Liver (tissue), 9 donors: ENCODE data around the gene VEGFD. TPM values are rescaled to one million over a fixed set of nuclear protein-coding genes. Genes with fewer than 3 reads are reported as not detected.

Source experiments
- DNase-seq: peaks from one replicate; pipeline ENCODE4 v3.0.0-alpha.2; 2017; ENCODE audit warnings: low spot score
- H3K27ac ChIP-seq, 2 donors: one replicate each; pipeline ENCODE4 v1.7.0; 2013; ENCODE audit warnings: inconsistent platforms in 2 of 2, low read length in 2 of 2, control low read depth in 1 of 2, low read depth in 1 of 2, mild to moderate bottlenecking in 1 of 2
- H3K27me3 ChIP-seq, 4 donors: one replicate each; pipeline versions ENCODE4 v1.6.1 to v1.7.0; 2013; ENCODE audit warnings: low read length in 3 of 4, inconsistent platforms in 1 of 4, mild to moderate bottlenecking in 1 of 4, moderate library complexity in 1 of 4; ENCODE audit not compliant: control insufficient read depth in 4 of 4, insufficient read depth in 4 of 4
- H3K36me3 ChIP-seq, 4 donors: one replicate each; pipeline versions ENCODE4 v1.6.1 to v1.7.0; 2013; ENCODE audit warnings: low read length in 3 of 4, mild to moderate bottlenecking in 3 of 4, low read depth in 1 of 4, moderate library complexity in 1 of 4; ENCODE audit not compliant: control insufficient read depth in 4 of 4, insufficient read depth in 3 of 4
- H3K4me1 ChIP-seq, 4 donors: one replicate each; pipeline versions ENCODE4 v1.6.1 to v1.7.0; 2013; ENCODE audit warnings: low read length in 3 of 4, mild to moderate bottlenecking in 3 of 4, moderate library complexity in 1 of 4; ENCODE audit not compliant: control insufficient read depth in 4 of 4, insufficient read depth in 4 of 4
- H3K4me3 ChIP-seq, 3 donors: one replicate each; pipeline versions ENCODE4 v1.6.1 to v1.7.0; 2013; ENCODE audit warnings: low read length in 3 of 3, control low read depth in 1 of 3, low read depth in 1 of 3, mild to moderate bottlenecking in 1 of 3
- H3K9ac ChIP-seq, 2 donors: one replicate each; pipeline ENCODE4 v1.7.0; 2013; ENCODE audit warnings: low read length in 2 of 2, mild to moderate bottlenecking in 2 of 2, moderate library complexity in 2 of 2, control low read depth in 1 of 2, low read depth in 1 of 2
- H3K9me3 ChIP-seq, 4 donors: one replicate each; pipeline versions ENCODE4 v1.6.1 to v1.7.0; 2013; ENCODE audit warnings: low read length in 3 of 4; ENCODE audit not compliant: control insufficient read depth in 4 of 4
- EGR1 ChIP-seq, 2 donors: IDR thresholded peaks; 2 replicates each; pipeline ENCODE4 v1.6.1; 2016 to 2018; ENCODE audit warnings: antibody characterized with exemption in 2 of 2, low read depth in 2 of 2
- FOXA1 ChIP-seq: IDR thresholded peaks from 2 replicates; pipeline ENCODE4 v1.6.1; 2016; ENCODE audit warnings: antibody characterized with exemption
- FOXA2 ChIP-seq: IDR thresholded peaks from 2 replicates; pipeline ENCODE4 v1.6.1; 2016; ENCODE audit warnings: antibody characterized with exemption
- GABPA ChIP-seq, 2 donors: IDR thresholded peaks in 1 of 2; conservative IDR thresholded peaks in 1 of 2; 2 replicates each; pipeline ENCODE4 v1.6.1; 2016; ENCODE audit warnings: antibody characterized with exemption in 2 of 2, mild to moderate bottlenecking in 1 of 2, moderate library complexity in 1 of 2
- HNF4A ChIP-seq, 2 donors: conservative IDR thresholded peaks; 2 replicates each; pipeline ENCODE4 v1.6.1; 2016; ENCODE audit warnings: antibody characterized with exemption in 2 of 2, mild to moderate bottlenecking in 2 of 2
- HNF4G ChIP-seq: IDR thresholded peaks from 2 replicates; pipeline ENCODE4 v1.6.1; 2016; ENCODE audit warnings: antibody characterized with exemption
- JUND ChIP-seq, 2 donors: IDR thresholded peaks; 2 replicates each; pipeline ENCODE4 v1.6.1; 2016; ENCODE audit warnings: antibody characterized with exemption in 2 of 2
- NR2F2 ChIP-seq: IDR thresholded peaks from 2 replicates; pipeline ENCODE4 v1.6.1; 2016; ENCODE audit warnings: antibody characterized with exemption
- RAD21 ChIP-seq, 2 donors: IDR thresholded peaks; 2 replicates each; pipeline ENCODE4 v1.6.1; 2016; ENCODE audit warnings: antibody characterized with exemption in 2 of 2, mild to moderate bottlenecking in 2 of 2
- RXRA ChIP-seq, 2 donors: IDR thresholded peaks; 2 replicates each; pipeline ENCODE4 v1.6.1; 2017 to 2018; ENCODE audit warnings: antibody characterized with exemption in 2 of 2, mild to moderate bottlenecking in 1 of 2
- SP1 ChIP-seq: IDR thresholded peaks from 2 replicates; pipeline ENCODE4 v1.6.1; 2018; ENCODE audit warnings: antibody characterized with exemption, mild to moderate bottlenecking
- TAF1 ChIP-seq: conservative IDR thresholded peaks from 2 replicates; pipeline ENCODE4 v1.6.1; 2016; ENCODE audit warnings: antibody characterized with exemption, mild to moderate bottlenecking
- YY1 ChIP-seq: IDR thresholded peaks from 2 replicates; pipeline ENCODE4 v1.6.1; 2016; ENCODE audit warnings: antibody characterized with exemption, mild to moderate bottlenecking
- WGBS: extraction: QIAGEN DNeasy Blood & Tissue Kit; methylation state at CpG from one replicate; pipeline ENCODE4 v1.1.7; 2013; 5-methylcytosine and 5-hydroxymethylcytosine counted together
- polyA plus RNA-seq, 2 donors: library from polyadenylated mRNA; stranded (reverse) in 1 of 2; unstranded in 1 of 2; fragments of 200-250 nt in 1 of 2; fragments of >200 nt in 1 of 2; fragmentation: Nextera tagmentation in 1 of 2; extraction: Ambion mirVana in 1 of 2; gene quantifications; one replicate each; pipeline versions ENCODE4 v1.2.1 to v1.2.3, GENCODE V29; 2013 to 2015
- total RNA-seq, 2 donors: library from RNA; depleted of rRNA; stranded (reverse); fragments of >200 nt; gene quantifications; one replicate each; pipeline ENCODE4 v1.2.3, GENCODE V29; 2014
- TF ChIP-seq, protein P1 (sequence below): IDR thresholded peaks from 2 replicates; pipeline ENCODE4 v1.6.1; 2016; ENCODE audit warnings: antibody characterized with exemption
- TF ChIP-seq, protein P2 (sequence below): IDR thresholded peaks from 2 replicates; pipeline ENCODE4 v1.6.1; 2016; ENCODE audit warnings: antibody characterized with exemption
- TF ChIP-seq, protein P3 (sequence below): IDR thresholded peaks from 2 replicates; pipeline ENCODE4 v1.6.1; 2016; ENCODE audit warnings: antibody characterized with exemption
- TF ChIP-seq, protein P4 (sequence below): IDR thresholded peaks from 2 replicates; pipeline ENCODE4 v1.6.1; 2016; ENCODE audit warnings: antibody characterized with exemption, mild to moderate bottlenecking
- TF ChIP-seq, protein P5 (sequence below): fragments of 150-350 bp; IDR thresholded peaks from 2 replicates; pipeline ENCODE4 v1.5.1; 2017; ENCODE audit warnings: improper control_type of control experiment, low read depth, low read length; ENCODE audit not compliant: missing input control
- donor health status: healthy.
- donor health status: healthy.
- donor health status: healthy.
- donor health status: healthy.
- donor health status: healthy.

VEGFD gene
- total and polyA plus RNA-seq, 4 donors = 0.05 to 4.5 (median 0.64) TPM

DNA sequence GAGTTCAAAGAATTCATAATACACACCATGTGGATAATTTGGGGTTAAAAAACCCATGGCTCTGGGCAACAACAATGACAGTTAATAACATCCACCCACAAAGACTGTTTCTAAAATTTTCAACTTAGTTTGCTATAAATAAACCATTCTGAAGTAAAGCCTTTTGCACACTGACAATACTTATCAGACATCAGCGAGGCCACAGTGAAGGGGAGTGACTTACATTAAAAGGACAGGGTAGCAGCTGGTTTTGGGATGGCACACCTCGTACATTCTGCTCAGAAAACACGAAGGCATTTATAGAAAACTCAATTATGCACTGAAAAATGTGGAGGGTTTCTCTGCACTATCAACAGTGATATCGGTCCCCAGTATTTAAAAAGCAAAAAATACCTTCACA, 63.9 kb downstream of the VEGFD start:
- WGBS = 89% methylated on average over 4 of the region's 4 CpGs
- Histone ChIP-seq H3K4me1 (no peaks in the 10 kb centered on the region), H3K9ac (no peak overlapping the region), H3K4me3 (no peak overlapping the region), H3K9me3 (no peaks in the 10 kb centered on the region), H3K27ac (no peak overlapping the region), H3K27me3 (peaks cover 0 to 3% (median 0%) of the 10 kb centered on the region in 4 donors), H3K36me3 (peaks cover 0 to 7% (median 3%) of the 10 kb centered on the region in 4 donors)
- no peak for DNase-seq
- TF ChIP-seq YY1 = no peak
- no peak for TF ChIP-seq HNF4A (conservative IDR thresholded peaks at IDR 0.05)
- no peak for TF ChIP-seq FOXA2

DNA sequence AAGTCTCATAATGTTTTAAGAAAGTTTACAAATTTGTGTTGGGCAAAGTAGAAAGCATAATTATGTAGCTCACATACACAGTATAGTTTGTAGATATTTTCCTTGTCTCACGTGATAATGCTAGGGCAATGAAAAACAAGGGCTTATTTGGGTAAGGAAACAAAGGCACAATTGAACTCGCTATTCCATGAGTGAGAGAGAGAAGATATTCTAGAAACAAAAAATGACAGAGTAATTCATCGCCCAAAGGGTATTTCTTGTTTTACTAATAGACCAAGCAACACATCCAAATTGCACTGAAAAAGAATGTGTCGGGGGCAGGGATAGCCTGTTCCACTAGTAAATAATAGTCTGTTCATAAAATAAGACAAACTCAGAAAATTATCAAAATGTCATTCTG, 65.1 kb downstream of the VEGFD start:
- Histone ChIP-seq H3K27ac (no peak overlapping the region), H3K9ac (no peak overlapping the region), H3K4me1 (no peaks in the 10 kb centered on the region), H3K27me3 (peaks cover 0 to 3% (median 0%) of the 10 kb centered on the region in 4 donors), H3K9me3 (no peaks in the 10 kb centered on the region), H3K4me3 (no peak overlapping the region), H3K36me3 (peaks cover 0 to 7% (median 3%) of the 10 kb centered on the region in 4 donors)
- over 99% methylated on average over 4 of the region's 4 CpGs for WGBS
- TF ChIP-seq FOXA2 (no peak), HNF4G (no peak), HNF4A (conservative IDR thresholded peaks at IDR 0.05) (no peak), GABPA (IDR thresholded peaks at IDR 0.05 in 1 of 2, conservative IDR thresholded peaks at IDR 0.05 in 1 of 2) (no peak)
- TF ChIP-seq, protein P1, sequence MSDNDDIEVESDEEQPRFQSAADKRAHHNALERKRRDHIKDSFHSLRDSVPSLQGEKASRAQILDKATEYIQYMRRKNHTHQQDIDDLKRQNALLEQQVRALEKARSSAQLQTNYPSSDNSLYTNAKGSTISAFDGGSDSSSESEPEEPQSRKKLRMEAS = no peak
- DNase-seq = no peak

DNA sequence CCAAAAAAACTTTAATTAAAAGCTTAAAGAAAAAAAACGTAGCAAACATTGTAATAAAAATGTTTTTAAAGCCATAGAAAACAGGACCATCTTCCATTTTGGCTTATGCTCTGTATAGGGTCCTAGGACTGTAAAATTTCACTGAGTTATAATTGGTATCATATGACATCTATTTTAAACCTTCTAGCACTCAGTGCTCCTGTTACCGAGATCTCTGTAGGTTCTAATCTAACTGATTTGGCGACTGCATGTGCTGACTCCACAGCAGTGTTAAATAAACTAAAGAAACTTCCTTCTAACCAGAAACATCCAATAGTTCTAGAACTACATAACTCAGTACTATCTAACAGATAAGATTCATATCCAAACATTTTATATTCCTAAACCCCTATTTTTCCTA, 68.7 kb downstream of the VEGFD start, which contains the start of gene ASB11:
Gene ASB11, minus strand, starts transcription at position 132 of the 400 bp plus-strand sequence. Its CDS starts 35 bp downstream, at position 97.
- Histone ChIP-seq H3K27me3 (no peaks in the 10 kb centered on the region), H3K9me3 (no peaks in the 10 kb centered on the region), H3K27ac (no peak within 1 kb of the TSS), H3K9ac (no peak within 1 kb of the TSS), H3K4me3 (no peak within 1 kb of the TSS), H3K4me1 (no peaks in the 10 kb centered on the region), H3K36me3 (peaks cover 0 to under 1% (median 0%) of the 10 kb centered on the region in 4 donors)
- WGBS = 70% methylated on average over 3 of the region's 3 CpGs
- TF ChIP-seq JUND (IDR thresholded peaks at IDR 0.05) = no peak
- TF ChIP-seq, protein P2, sequence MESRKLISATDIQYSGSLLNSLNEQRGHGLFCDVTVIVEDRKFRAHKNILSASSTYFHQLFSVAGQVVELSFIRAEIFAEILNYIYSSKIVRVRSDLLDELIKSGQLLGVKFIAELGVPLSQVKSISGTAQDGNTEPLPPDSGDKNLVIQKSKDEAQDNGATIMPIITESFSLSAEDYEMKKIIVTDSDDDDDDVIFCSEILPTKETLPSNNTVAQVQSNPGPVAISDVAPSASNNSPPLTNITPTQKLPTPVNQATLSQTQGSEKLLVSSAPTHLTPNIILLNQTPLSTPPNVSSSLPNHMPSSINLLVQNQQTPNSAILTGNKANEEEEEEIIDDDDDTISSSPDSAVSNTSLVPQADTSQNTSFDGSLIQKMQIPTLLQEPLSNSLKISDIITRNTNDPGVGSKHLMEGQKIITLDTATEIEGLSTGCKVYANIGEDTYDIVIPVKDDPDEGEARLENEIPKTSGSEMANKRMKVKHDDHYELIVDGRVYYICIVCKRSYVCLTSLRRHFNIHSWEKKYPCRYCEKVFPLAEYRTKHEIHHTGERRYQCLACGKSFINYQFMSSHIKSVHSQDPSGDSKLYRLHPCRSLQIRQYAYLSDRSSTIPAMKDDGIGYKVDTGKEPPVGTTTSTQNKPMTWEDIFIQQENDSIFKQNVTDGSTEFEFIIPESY = no peak
- TF ChIP-seq, protein P3, sequence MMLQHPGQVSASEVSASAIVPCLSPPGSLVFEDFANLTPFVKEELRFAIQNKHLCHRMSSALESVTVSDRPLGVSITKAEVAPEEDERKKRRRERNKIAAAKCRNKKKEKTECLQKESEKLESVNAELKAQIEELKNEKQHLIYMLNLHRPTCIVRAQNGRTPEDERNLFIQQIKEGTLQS = no peak
- TF ChIP-seq EGR1 (IDR thresholded peaks at IDR 0.05; ENCODE audit: low read depth in 2 of 2) = no peak
- TF ChIP-seq RAD21 (IDR thresholded peaks at IDR 0.05) = no peak
- TF ChIP-seq RXRA (IDR thresholded peaks at IDR 0.05) = no peak
- no peak for TF ChIP-seq FOXA2
- TF ChIP-seq, protein P1 = no peak
- TF ChIP-seq, protein P4, sequence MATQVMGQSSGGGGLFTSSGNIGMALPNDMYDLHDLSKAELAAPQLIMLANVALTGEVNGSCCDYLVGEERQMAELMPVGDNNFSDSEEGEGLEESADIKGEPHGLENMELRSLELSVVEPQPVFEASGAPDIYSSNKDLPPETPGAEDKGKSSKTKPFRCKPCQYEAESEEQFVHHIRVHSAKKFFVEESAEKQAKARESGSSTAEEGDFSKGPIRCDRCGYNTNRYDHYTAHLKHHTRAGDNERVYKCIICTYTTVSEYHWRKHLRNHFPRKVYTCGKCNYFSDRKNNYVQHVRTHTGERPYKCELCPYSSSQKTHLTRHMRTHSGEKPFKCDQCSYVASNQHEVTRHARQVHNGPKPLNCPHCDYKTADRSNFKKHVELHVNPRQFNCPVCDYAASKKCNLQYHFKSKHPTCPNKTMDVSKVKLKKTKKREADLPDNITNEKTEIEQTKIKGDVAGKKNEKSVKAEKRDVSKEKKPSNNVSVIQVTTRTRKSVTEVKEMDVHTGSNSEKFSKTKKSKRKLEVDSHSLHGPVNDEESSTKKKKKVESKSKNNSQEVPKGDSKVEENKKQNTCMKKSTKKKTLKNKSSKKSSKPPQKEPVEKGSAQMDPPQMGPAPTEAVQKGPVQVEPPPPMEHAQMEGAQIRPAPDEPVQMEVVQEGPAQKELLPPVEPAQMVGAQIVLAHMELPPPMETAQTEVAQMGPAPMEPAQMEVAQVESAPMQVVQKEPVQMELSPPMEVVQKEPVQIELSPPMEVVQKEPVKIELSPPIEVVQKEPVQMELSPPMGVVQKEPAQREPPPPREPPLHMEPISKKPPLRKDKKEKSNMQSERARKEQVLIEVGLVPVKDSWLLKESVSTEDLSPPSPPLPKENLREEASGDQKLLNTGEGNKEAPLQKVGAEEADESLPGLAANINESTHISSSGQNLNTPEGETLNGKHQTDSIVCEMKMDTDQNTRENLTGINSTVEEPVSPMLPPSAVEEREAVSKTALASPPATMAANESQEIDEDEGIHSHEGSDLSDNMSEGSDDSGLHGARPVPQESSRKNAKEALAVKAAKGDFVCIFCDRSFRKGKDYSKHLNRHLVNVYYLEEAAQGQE = no peak
- TF ChIP-seq SP1 = no peak
- no peak for TF ChIP-seq GABPA (IDR thresholded peaks at IDR 0.05 in 1 of 2, conservative IDR thresholded peaks at IDR 0.05 in 1 of 2)
- TF ChIP-seq TAF1 = no peak
- TF ChIP-seq FOXA1 = no peak
- no peak for TF ChIP-seq YY1
- no peak for TF ChIP-seq NR2F2
- no peak for TF ChIP-seq HNF4A (conservative IDR thresholded peaks at IDR 0.05)
- TF ChIP-seq HNF4G = no peak
- TF ChIP-seq, protein P5, sequence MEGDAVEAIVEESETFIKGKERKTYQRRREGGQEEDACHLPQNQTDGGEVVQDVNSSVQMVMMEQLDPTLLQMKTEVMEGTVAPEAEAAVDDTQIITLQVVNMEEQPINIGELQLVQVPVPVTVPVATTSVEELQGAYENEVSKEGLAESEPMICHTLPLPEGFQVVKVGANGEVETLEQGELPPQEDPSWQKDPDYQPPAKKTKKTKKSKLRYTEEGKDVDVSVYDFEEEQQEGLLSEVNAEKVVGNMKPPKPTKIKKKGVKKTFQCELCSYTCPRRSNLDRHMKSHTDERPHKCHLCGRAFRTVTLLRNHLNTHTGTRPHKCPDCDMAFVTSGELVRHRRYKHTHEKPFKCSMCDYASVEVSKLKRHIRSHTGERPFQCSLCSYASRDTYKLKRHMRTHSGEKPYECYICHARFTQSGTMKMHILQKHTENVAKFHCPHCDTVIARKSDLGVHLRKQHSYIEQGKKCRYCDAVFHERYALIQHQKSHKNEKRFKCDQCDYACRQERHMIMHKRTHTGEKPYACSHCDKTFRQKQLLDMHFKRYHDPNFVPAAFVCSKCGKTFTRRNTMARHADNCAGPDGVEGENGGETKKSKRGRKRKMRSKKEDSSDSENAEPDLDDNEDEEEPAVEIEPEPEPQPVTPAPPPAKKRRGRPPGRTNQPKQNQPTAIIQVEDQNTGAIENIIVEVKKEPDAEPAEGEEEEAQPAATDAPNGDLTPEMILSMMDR = no peak
- no peak for DNase-seq
